Stimulated activated CD4-positive, alpha-beta T cell treated with anti-CD3 and anti-CD28 coated beads, Interleukin-4, amount 100 ng/mL, for 4 hours (primary cell): Measurements from ENCODE around the gene FBXL7.

Source experiments
- DNase-seq, 2 experiments: peaks; one replicate each; pipeline ENCODE4 v3.0.0-alpha.2; 2020

FBXL7 gene

GRCh38 chr5:15585841-15586591 is 86.0 kb downstream of the FBXL7 start:
- DNase-seq = no peak

GRCh38 chr5:15587916-15588315 is 87.9 kb downstream of the FBXL7 start:
- no peak for DNase-seq

GRCh38 chr5:15592728-15593127 is 92.7 kb downstream of the FBXL7 start:
- no peak for DNase-seq

- DNase-seq = no peak
These were observed 95.1 kb downstream of the FBXL7 start for GRCh38 chr5:15594977-15595568.

- no peak for DNase-seq
These were observed 95.9 kb downstream of the FBXL7 start for GRCh38 chr5:15595929-15596328.

GRCh38 chr5:15596936-15597335 is 97.0 kb downstream of the FBXL7 start:
- no peak for DNase-seq

GRCh38 chr5:15597804-15598203 is 97.8 kb downstream of the FBXL7 start:
- DNase-seq = no peak

- no peak for DNase-seq
These were observed 98.4 kb downstream of the FBXL7 start for GRCh38 chr5:15598294-15598902.

- no peak for DNase-seq
These were observed 100.1 kb downstream of the FBXL7 start for GRCh38 chr5:15600035-15600434.

- DNase-seq = no peak
These were observed 101.3 kb downstream of the FBXL7 start for GRCh38 chr5:15601274-15601673.

- no peak for DNase-seq
These were observed 101.9 kb downstream of the FBXL7 start for GRCh38 chr5:15601853-15602252.

- no peak for DNase-seq
These were observed 105.0 kb downstream of the FBXL7 start for GRCh38 chr5:15604986-15605385.

GRCh38 chr5:15606197-15606596 is 106.2 kb downstream of the FBXL7 start:
- no peak for DNase-seq

GRCh38 chr5:15607076-15607475 is 107.1 kb downstream of the FBXL7 start:
- no peak for DNase-seq

GRCh38 chr5:15609076-15609725 is 109.2 kb downstream of the FBXL7 start:
- no peak for DNase-seq

- DNase-seq = no peak
These were observed 110.2 kb downstream of the FBXL7 start for GRCh38 chr5:15610216-15610615.

- DNase-seq = no peak
These were observed 111.0 kb downstream of the FBXL7 start for GRCh38 chr5:15611008-15611407.

- DNase-seq = no peak
These were observed 113.1 kb downstream of the FBXL7 start for GRCh38 chr5:15612915-15613635.

GRCh38 chr5:15614679-15615078 is 114.7 kb downstream of the FBXL7 start:
- DNase-seq = no peak

GRCh38 chr5:15615859-15616258 is 115.9 kb downstream of the FBXL7 start:
- DNase-seq = no peak

GRCh38 chr5:15618938-15619337 is 119.0 kb downstream of the FBXL7 start:
- DNase-seq = no peak

GRCh38 chr5:15620501-15620900 is 120.5 kb downstream of the FBXL7 start:
- DNase-seq = no peak

GRCh38 chr5:15621094-15621493 is 121.1 kb downstream of the FBXL7 start:
- no peak for DNase-seq
